T-cell (primary cell): ENCODE results near the gene CCDC146. TPM values are rescaled to one million over a fixed set of nuclear protein-coding genes. Genes with fewer than 3 reads are reported as not detected.
A peak's percentile ranks its signal among the peaks of the same experiment; 100 is the strongest.

ENCODE experiments used
- ATAC-seq, 4 experiments: fragments of 200-7000 bp in 3 of 4; fragments of 150-1000 bp in 1 of 4; cut with Tn5 transposase; replicated peaks in 1 of 4; 1 replicate in 3 of 4; 2 replicates in 1 of 4; pipeline ENCODE4 v1.10.0; 2021; ENCODE audit warnings: moderate library complexity in 3 of 4, mild to moderate bottlenecking in 2 of 4, moderate number of reproducible peaks in 1 of 4
- CTCF ChIA-PET, 2 donors: fragments of 300-600 bp; sonication (Branson Sonifier 250); formaldehyde crosslinking; loops; one replicate each; lab custom pipeline; 2022; ENCODE audit warnings: antibody characterized with exemption in 2 of 2; lab: Charles Lee
- POLR2A ChIA-PET, 2 donors: fragments of 300-600 bp; sonication (Branson Sonifier 250); formaldehyde crosslinking; loops; one replicate each; lab custom pipeline; 2022; ENCODE audit warnings: antibody characterized with exemption in 2 of 2; lab: Charles Lee
- DNase-seq, 35 experiments: peaks; one replicate each; pipeline versions ENCODE4 v3.0.0 to v3.0.0-alpha.2; 2013 to 2023
- H3K27ac ChIP-seq: one replicate; pipeline ENCODE4 v1.5.1; 2013; ENCODE audit warnings: low read length
- H3K27me3 ChIP-seq, 2 experiments: replicated peaks in 1 of 2; 1 replicate in 1 of 2; 2 replicates in 1 of 2; pipeline versions ENCODE4 v1.6.1 to v1.7.0; 2013; ENCODE audit warnings: low read length in 1 of 2, mixed read lengths in 1 of 2; ENCODE audit not compliant: control insufficient read depth in 2 of 2, insufficient read depth in 2 of 2; ENCODE audit errors: extremely low read depth in 1 of 2
- H3K36me3 ChIP-seq, 2 donors: 1 replicate in 1 of 2; 2 replicates in 1 of 2; pipeline versions ENCODE4 v1.6.1 to v1.7.0; 2013; ENCODE audit warnings: low read length in 1 of 2; ENCODE audit not compliant: control insufficient read depth in 2 of 2, insufficient read depth in 1 of 2; ENCODE audit errors: extremely low read depth in 1 of 2
- H3K4me1 ChIP-seq, 2 experiments: 1 replicate in 1 of 2; 2 replicates in 1 of 2; pipeline versions ENCODE4 v1.6.1 to v1.7.0; 2013; ENCODE audit warnings: low read length in 2 of 2, mixed read lengths in 1 of 2; ENCODE audit not compliant: insufficient read depth in 2 of 2, control insufficient read depth in 1 of 2; ENCODE audit errors: extremely low read depth in 1 of 2
- H3K4me3 ChIP-seq, 2 donors: 1 replicate in 1 of 2; 2 replicates in 1 of 2; pipeline versions ENCODE4 v1.5.1 to v1.7.0; 2013; ENCODE audit warnings: mild to moderate bottlenecking in 2 of 2, low read length in 1 of 2, moderate library complexity in 1 of 2; ENCODE audit not compliant: control insufficient read depth in 1 of 2; ENCODE audit errors: extremely low read depth in 1 of 2
- H3K9me3 ChIP-seq: 2 replicates; pipeline ENCODE4 v1.7.0; 2013
- H3K27ac Mint-ChIP-seq, 2 donors: one replicate each; pipeline ENCODE4 v1.8.0; 2020 to 2021; ENCODE audit warnings: mild to moderate bottlenecking in 2 of 2, mixed read lengths in 2 of 2
- H3K27me3 Mint-ChIP-seq, 2 donors: one replicate each; pipeline ENCODE4 v1.8.0; 2021 to 2022; ENCODE audit warnings: mixed read lengths in 2 of 2
- H3K36me3 Mint-ChIP-seq: one replicate; pipeline ENCODE4 v1.8.0; 2021; ENCODE audit warnings: mixed read lengths
- H3K4me1 Mint-ChIP-seq, 3 donors: one replicate each; pipeline ENCODE4 v1.8.0; 2020 to 2022; ENCODE audit warnings: mixed read lengths in 3 of 3, mild to moderate bottlenecking in 1 of 3
- H3K4me3 Mint-ChIP-seq, 3 donors: one replicate each; pipeline ENCODE4 v1.8.0; 2020 to 2022; ENCODE audit warnings: mild to moderate bottlenecking in 3 of 3, mixed read lengths in 3 of 3, moderate library complexity in 3 of 3
- H3K9me3 Mint-ChIP-seq, 3 donors: one replicate each; pipeline ENCODE4 v1.8.0; 2020 to 2022; ENCODE audit warnings: mixed read lengths in 3 of 3
- WGBS: methylation state at CpG from one replicate; pipeline ENCODE4 v1.1.5; 2013; ENCODE audit warnings: missing lambda C conversion rate; ENCODE audit not compliant: insufficient coverage; 5-methylcytosine and 5-hydroxymethylcytosine counted together
- total RNA-seq, 35 experiments: library from RNA in 6 of 35; stranded (reverse) in 6 of 35; fragments of 120-200 nt in 1 of 35; gene quantifications; one replicate each; pipeline versions ENCODE4 v1.2.1 to v1.2.4 and lab custom pipeline; 2013 to 2026

The CCDC146 gene
- total RNA-seq, 5 donors from 2014 or later (not counting 1 experiment from before 2014, with no cell fraction given), result 10.6 to 14.7 (median 14.1) TPM

DNA sequence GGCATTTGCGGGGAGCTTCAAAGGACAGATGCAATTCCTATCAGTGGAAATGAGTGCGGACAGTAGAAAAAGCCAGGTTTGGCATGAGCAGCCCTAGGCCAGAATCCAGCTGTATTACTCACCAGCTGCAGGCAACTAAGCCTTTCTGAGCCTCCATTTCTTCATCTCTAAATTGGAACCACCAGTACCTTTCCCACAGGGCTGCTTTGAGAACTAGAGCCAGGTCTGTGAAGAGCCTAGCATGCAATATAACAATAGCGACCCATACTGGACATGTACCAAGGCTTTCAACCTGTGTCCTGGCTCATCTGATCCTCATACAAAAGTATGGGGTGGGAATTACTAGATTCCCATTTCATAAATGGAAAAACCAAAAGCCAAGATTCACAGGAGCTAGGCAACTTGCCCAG lies 192.8 kb downstream of the CCDC146 start:
- ChIA-PET CTCF (interaction anchor here in 1 of 2 donors (0.6 kb wide), 1 partner anchor 10 kb away, joined by 3 read pairs; no protein-coding TSS in a partner anchor), POLR2A (no interaction called here)
- Mint-ChIP-seq H3K4me3 (no peak overlapping the region), H3K27ac (no peak overlapping the region), H3K36me3 (peaks cover 89% of the 10 kb centered on the region), H3K4me1 (no peaks in the 10 kb centered on the region), H3K9me3 (peaks cover 0 to 3% (median 0%) of the 10 kb centered on the region in 3 donors), H3K27me3 (no peaks in the 10 kb centered on the region)
- Histone ChIP-seq H3K4me3 (no peak overlapping the region), H3K4me1 (no peaks in the 10 kb centered on the region), H3K27ac (no peak overlapping the region), H3K36me3 (peaks cover 0 to 38% of the 10 kb centered on the region in 2 donors), H3K27me3 (no peaks in the 10 kb centered on the region), H3K9me3 (no peaks in the 10 kb centered on the region)
- ATAC-seq (no peak), DNase-seq (no peak)
- 100% methylated on average over 1 of the region's 3 CpGs for WGBS

DNA sequence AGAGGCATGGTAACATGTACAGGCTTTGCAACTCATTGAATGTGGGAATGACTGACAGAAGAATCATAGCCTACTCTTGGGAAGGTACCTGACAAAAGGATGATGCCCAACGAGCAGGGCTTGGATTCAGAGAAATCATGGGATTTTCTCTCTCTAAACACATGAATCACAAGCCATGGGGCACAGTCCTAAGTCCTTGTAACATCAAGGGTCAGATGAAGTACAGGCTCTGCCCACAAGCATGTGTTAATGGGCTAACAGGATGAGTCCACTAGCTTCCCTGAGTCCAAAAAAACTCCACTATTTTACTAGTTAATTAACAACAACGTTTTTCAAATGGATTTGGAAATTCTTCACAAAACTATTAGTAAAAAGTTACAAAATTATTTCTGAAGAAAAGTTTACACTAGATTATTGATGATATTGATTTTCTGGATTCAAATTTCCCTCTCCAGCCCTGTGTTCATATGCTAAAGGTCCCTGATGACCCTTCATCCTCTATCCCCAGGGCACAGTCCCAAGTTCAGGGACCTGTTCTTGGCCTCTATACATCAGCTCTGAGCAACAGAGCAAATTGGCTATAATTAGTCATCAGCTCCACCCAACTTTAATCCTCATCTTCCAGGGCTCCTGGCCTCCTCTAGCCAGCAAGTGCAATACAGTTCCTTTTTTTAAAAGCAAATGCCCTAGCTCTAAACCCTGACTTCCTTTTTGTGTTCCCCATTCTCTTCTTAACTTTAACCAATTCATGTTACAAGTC lies 194.0 kb downstream of the CCDC146 start:
- peaks cover 90% of the 10 kb centered on the region for H3K36me3 Mint-ChIP-seq
- POLR2A ChIA-PET, result no interaction called here
- no peaks in the 10 kb centered on the region for H3K4me1 Mint-ChIP-seq
- H3K9me3 Mint-ChIP-seq, result peaks cover 0 to 3% (median 0%) of the 10 kb centered on the region in 3 donors
- no peaks in the 10 kb centered on the region for H3K9me3 ChIP-seq
- ATAC-seq (no peak), DNase-seq (no peak)
- CTCF ChIA-PET, result no interaction called here
- H3K27me3 Mint-ChIP-seq, result no peaks in the 10 kb centered on the region
- WGBS, result 100% methylated on average over 1 of the region's 2 CpGs
- no peaks in the 10 kb centered on the region for H3K27me3 ChIP-seq
- H3K4me3 Mint-ChIP-seq, result no peak overlapping the region
- no peaks in the 10 kb centered on the region for H3K4me1 ChIP-seq
- no peak overlapping the region for H3K27ac Mint-ChIP-seq
- H3K36me3 ChIP-seq, result peaks cover 0 to 45% of the 10 kb centered on the region in 2 donors
- H3K27ac ChIP-seq, result no peak overlapping the region
- H3K4me3 ChIP-seq, result no peak overlapping the region

DNA sequence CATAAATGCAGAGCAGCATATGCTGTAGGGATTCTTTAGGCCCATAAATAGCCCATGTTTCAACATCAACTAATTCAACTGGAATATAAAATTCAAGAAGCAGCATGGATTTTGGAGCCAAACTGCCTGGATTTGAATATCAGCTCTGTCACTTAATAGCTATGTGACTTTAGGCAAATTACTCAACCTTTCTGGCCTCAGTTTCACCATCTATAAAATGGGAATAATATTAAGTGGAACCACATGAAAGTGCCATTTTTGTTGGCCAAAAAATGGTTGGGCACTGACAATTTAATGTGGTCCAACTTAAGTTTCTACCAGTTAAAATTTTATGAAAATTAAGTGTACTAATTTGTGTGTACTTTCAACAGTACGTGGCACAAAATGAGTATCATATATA lies 195.6 kb downstream of the CCDC146 start:
- Histone ChIP-seq H3K27me3 (no peaks in the 10 kb centered on the region), H3K9me3 (no peaks in the 10 kb centered on the region), H3K4me3 (no peak overlapping the region), H3K4me1 (no peaks in the 10 kb centered on the region), H3K36me3 (peaks cover 3 to 34% of the 10 kb centered on the region in 2 donors), H3K27ac (no peak overlapping the region)
- no peaks in the 10 kb centered on the region for H3K27me3 Mint-ChIP-seq
- ChIA-PET POLR2A (interaction anchor here in 1 of 2 donors (0.6 kb wide), 1 partner anchor 195 kb away, joined by 3 read pairs; the partner anchor contains the start of gene CCDC146), CTCF (no interaction called here)
- peaks cover 0 to 3% (median 0%) of the 10 kb centered on the region in 3 donors for H3K9me3 Mint-ChIP-seq
- ATAC-seq, result no peak
- DNase-seq, result no peak
- H3K27ac Mint-ChIP-seq, result no peak overlapping the region
- H3K4me3 Mint-ChIP-seq, result no peak overlapping the region
- WGBS, result no CpG with 5 or more reads among the region's 1 CpG
- H3K36me3 Mint-ChIP-seq, result peaks cover 84% of the 10 kb centered on the region
- H3K4me1 Mint-ChIP-seq, result no peaks in the 10 kb centered on the region

DNA sequence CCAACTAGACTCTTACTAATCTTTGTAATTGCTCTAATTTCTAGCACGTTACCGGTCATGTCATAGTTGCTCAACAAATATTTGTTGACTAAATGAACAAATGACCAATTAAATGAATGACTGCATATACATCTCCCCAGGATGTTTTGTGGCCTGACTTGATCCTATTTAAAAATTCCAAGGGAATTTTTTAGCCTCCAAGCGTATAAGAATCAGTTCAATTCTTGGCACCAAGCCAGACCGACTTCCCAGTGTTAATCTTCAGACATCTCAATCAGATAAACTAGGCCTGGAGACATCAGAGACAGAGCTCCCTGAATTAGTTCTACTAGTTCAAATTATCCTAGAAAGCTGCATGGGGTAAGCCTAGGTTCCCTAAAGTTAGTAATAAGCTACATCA lies 197.7 kb downstream of the CCDC146 start:
- Mint-ChIP-seq H3K36me3 (peaks cover 74% of the 10 kb centered on the region), H3K27me3 (no peaks in the 10 kb centered on the region), H3K4me3 (no peak overlapping the region), H3K9me3 (peaks cover 0 to 3% (median 0%) of the 10 kb centered on the region in 3 donors), H3K27ac (peak overlapping the region in 1 of 2 donors; percentile 8), H3K4me1 (no peaks in the 10 kb centered on the region)
- Histone ChIP-seq H3K36me3 (peaks cover 3 to 21% of the 10 kb centered on the region in 2 donors), H3K4me1 (no peaks in the 10 kb centered on the region), H3K27ac (no peak overlapping the region), H3K9me3 (no peaks in the 10 kb centered on the region), H3K4me3 (no peak overlapping the region), H3K27me3 (no peaks in the 10 kb centered on the region)
- no peak for ATAC-seq
- POLR2A ChIA-PET, result interaction anchor here in 1 of 2 donors (0.5 kb wide), 1 partner anchor 34 kb away, joined by 3 read pairs; no protein-coding TSS in a partner anchor
- 100% methylated on average over 2 of the region's 4 CpGs for WGBS
- CTCF ChIA-PET, result no interaction called here
- DNase-seq, result no peak

DNA sequence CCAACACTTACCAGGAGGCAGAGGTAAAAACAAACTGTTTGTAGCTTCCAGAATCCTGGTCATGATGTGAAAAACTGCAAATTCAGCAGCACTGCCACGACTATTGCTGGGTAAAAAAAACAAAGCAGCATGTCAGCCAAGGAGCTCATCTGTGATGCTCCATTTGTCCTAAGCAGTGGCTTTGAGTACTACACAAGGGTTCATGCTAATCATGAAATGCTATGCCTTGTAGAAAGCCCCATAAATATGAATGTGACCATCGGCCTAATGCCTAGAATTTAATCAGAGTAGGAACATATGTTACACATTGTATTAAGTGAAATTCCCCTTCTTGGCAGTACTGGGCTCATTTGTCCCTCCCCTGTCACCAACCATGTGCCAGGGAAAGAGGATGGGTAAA lies 198.3 kb downstream of the CCDC146 start:
- Mint-ChIP-seq H3K36me3 (peaks cover 71% of the 10 kb centered on the region), H3K27ac (peak overlapping the region in 1 of 2 donors; percentile 44), H3K9me3 (peaks cover 0 to 3% (median 0%) of the 10 kb centered on the region in 3 donors), H3K27me3 (no peaks in the 10 kb centered on the region), H3K4me1 (no peaks in the 10 kb centered on the region), H3K4me3 (no peak overlapping the region)
- H3K27me3 ChIP-seq, result no peaks in the 10 kb centered on the region
- H3K36me3 ChIP-seq, result peaks cover 3 to 21% of the 10 kb centered on the region in 2 donors
- no peak overlapping the region for H3K27ac ChIP-seq
- no peaks in the 10 kb centered on the region for H3K4me1 ChIP-seq
- 73% methylated on average over 1 of the region's 2 CpGs for WGBS
- H3K9me3 ChIP-seq, result no peaks in the 10 kb centered on the region
- DNase-seq (no peak), ATAC-seq (no peak)
- ChIA-PET CTCF (no interaction called here), POLR2A (interaction anchor here in 1 of 2 donors (0.5 kb wide), 1 partner anchor 34 kb away, joined by 3 read pairs; no protein-coding TSS in a partner anchor)
- H3K4me3 ChIP-seq, result no peak overlapping the region

DNA sequence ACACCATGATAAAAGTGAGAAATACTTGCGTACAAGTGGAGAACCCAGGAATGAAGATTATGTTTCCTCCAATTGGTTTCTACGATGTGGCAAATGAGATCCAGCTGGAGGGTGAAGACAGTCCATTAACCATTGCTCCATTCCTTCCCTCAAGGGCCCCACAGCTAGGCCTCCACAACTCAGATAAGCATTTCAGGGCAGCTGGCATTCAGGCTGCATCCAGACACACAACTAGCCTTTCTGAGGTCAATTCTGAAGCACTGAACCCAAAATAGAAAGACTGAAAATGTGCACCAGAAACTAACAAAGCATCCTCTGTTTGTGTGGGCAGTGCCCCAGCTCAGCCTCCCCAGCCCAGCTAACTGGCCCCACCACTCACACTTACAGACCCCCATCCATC lies 198.9 kb downstream of the CCDC146 start:
- H3K27ac Mint-ChIP-seq, result no peak overlapping the region
- H3K4me3 Mint-ChIP-seq, result no peak overlapping the region
- H3K9me3 Mint-ChIP-seq, result peaks cover 0 to 3% (median 0%) of the 10 kb centered on the region in 3 donors

More for the DNA sequence above, 198.9 kb downstream of the CCDC146 start:
- ChIA-PET POLR2A (no interaction called here), CTCF (interaction anchor here in 1 of 2 donors (1.0 kb wide), 1 partner anchor 11 kb away, joined by 3 read pairs; no protein-coding TSS in a partner anchor)
- peaks cover 72% of the 10 kb centered on the region for H3K36me3 Mint-ChIP-seq
- H3K27ac ChIP-seq, result no peak overlapping the region
- WGBS, result no CpG with 5 or more reads among the region's 2 CpGs
- no peaks in the 10 kb centered on the region for H3K27me3 Mint-ChIP-seq
- DNase-seq (no peak), ATAC-seq (no peak)
- no peaks in the 10 kb centered on the region for H3K4me1 ChIP-seq
- no peaks in the 10 kb centered on the region for H3K27me3 ChIP-seq
- peaks cover 3 to 21% of the 10 kb centered on the region in 2 donors for H3K36me3 ChIP-seq
- no peaks in the 10 kb centered on the region for H3K9me3 ChIP-seq
- no peaks in the 10 kb centered on the region for H3K4me1 Mint-ChIP-seq
- H3K4me3 ChIP-seq, result no peak overlapping the region
